Endothelial cell of umbilical vein (primary cell): ENCODE results near the gene CRYGN. TPM values are rescaled to one million over a fixed set of nuclear protein-coding genes. Genes with fewer than 3 reads are reported as not detected.

Experiments
- BruUV-seq: library from RNA; stranded (reverse); fragments of 400-500 nt; replicated peaks from 2 replicates; lab custom pipeline; 2021; lab: Mats Ljungman, UMichigan
- CTCF ChIA-PET: fragments of 300-600, 350-600 bp; sonication (Branson Sonifier 250); formaldehyde crosslinking; loops from one replicate; lab custom pipeline; 2021; ENCODE audit warnings: antibody characterized with exemption, inconsistent platforms; lab: Charles Lee
- POLR2A ChIA-PET: fragments of 300-600, 350-600 bp; sonication (Branson Sonifier 250); formaldehyde crosslinking; loops from one replicate; lab custom pipeline; 2021; ENCODE audit warnings: antibody characterized with exemption, inconsistent platforms; lab: Charles Lee
- DNase-seq: peaks from one replicate; pipeline ENCODE4 v3.0.0-alpha.2; 2011; ENCODE audit warnings: low read depth, low spot score
- FAIRE-seq: peaks from 2 replicates; lab custom pipeline; 2011; peaks lifted over from hg19 to GRCh38; lab: Jason Lieb, UNC
- H2AFZ ChIP-seq: 2 replicates; pipeline ENCODE4 v1.6.0; 2012; ENCODE audit warnings: low read depth, low read length, control low read depth, inconsistent platforms
- H3K27ac ChIP-seq: 2 replicates; pipeline ENCODE4 v1.5.1; 2011; ENCODE audit warnings: low read depth, mild to moderate bottlenecking, control low read depth, low read length, moderate library complexity; ENCODE audit not compliant: insufficient read depth
- H3K27me3 ChIP-seq, 2 experiments: 2 replicates each; pipeline versions ENCODE4 v1.6.0 to v1.6.1; 2011; ENCODE audit warnings: low read length in 2 of 2, mixed read lengths in 1 of 2; ENCODE audit not compliant: control insufficient read depth in 2 of 2, insufficient read depth in 2 of 2
- H3K36me3 ChIP-seq, 2 experiments: 2 replicates in 1 of 2; 3 replicates in 1 of 2; pipeline ENCODE4 v1.5.1; 2011; ENCODE audit warnings: low read length in 2 of 2, mild to moderate bottlenecking in 1 of 2, moderate library complexity in 1 of 2; ENCODE audit not compliant: control insufficient read depth in 2 of 2, insufficient read depth in 2 of 2; ENCODE audit errors: extremely low read depth in 1 of 2
- H3K4me1 ChIP-seq: 3 replicates; pipeline ENCODE4 v1.5.1; 2011; ENCODE audit warnings: mild to moderate bottlenecking, low read length; ENCODE audit not compliant: control insufficient read depth, insufficient read depth; ENCODE audit errors: extremely low read depth
- H3K4me2 ChIP-seq: 2 replicates; pipeline ENCODE4 v1.6.1; 2011; ENCODE audit warnings: low read length, control low read depth, mixed read lengths; ENCODE audit not compliant: insufficient read depth
- H3K4me3 ChIP-seq, 3 experiments: fragments of 200-600 bp in 1 of 3; sonication (generic), shearing (Covaris generic) in 1 of 3; replicated peaks in 1 of 3; 2 replicates each; pipeline ENCODE4 v1.5.1; 2011 to 2016; ENCODE audit warnings: control low read depth in 3 of 3, low read length in 3 of 3, mild to moderate bottlenecking in 2 of 3, inconsistent platforms in 1 of 3, low read depth in 1 of 3, moderate library complexity in 1 of 3; ENCODE audit not compliant: insufficient read depth in 1 of 3
- H3K79me2 ChIP-seq: 2 replicates; pipeline ENCODE4 v1.6.0; 2012; ENCODE audit warnings: low read length, inconsistent platforms; ENCODE audit not compliant: control insufficient read depth, insufficient read depth
- H3K9ac ChIP-seq: replicated peaks from 2 replicates; pipeline ENCODE3; 2011; ENCODE audit warnings: low read length, control low read depth; ENCODE audit not compliant: insufficient read depth; ENCODE audit errors: extremely low read depth
- H3K9me1 ChIP-seq: replicated peaks from 3 replicates; pipeline ENCODE4 v1.6.0; 2011; ENCODE audit warnings: mild to moderate bottlenecking, low read length; ENCODE audit not compliant: control insufficient read depth, insufficient read depth; ENCODE audit errors: extremely low read depth
- H3K9me3 ChIP-seq: replicated peaks from 2 replicates; pipeline ENCODE4 v1.5.1; 2012; ENCODE audit warnings: low read length, inconsistent platforms; ENCODE audit not compliant: control insufficient read depth, insufficient read depth
- H4K20me1 ChIP-seq: replicated peaks from 2 replicates; pipeline ENCODE3; 2011; ENCODE audit warnings: mild to moderate bottlenecking, low read length; ENCODE audit not compliant: control insufficient read depth, insufficient read depth; ENCODE audit errors: extremely low read depth
- EZH2 ChIP-seq: IDR thresholded peaks from 2 replicates; pipeline ENCODE4 v1.6.1; 2012; ENCODE audit warnings: borderline replicate concordance, low read depth, mild to moderate bottlenecking, moderate library complexity, low read length, inconsistent platforms; ENCODE audit not compliant: severe bottlenecking
- FOS ChIP-seq: IDR thresholded peaks from 2 replicates; pipeline ENCODE4 v1.6.1; 2011; ENCODE audit warnings: mild to moderate bottlenecking, low read length, moderate library complexity, borderline replicate concordance; ENCODE audit not compliant: insufficient read depth
- GATA2 ChIP-seq: IDR thresholded peaks from 2 replicates; pipeline ENCODE4 v1.7.0; 2011; ENCODE audit warnings: low read depth, mild to moderate bottlenecking, moderate library complexity, mixed read lengths, low read length; ENCODE audit not compliant: insufficient read length, insufficient read depth
- JUN ChIP-seq: IDR thresholded peaks from 2 replicates; pipeline ENCODE4 v1.6.1; 2011; ENCODE audit warnings: borderline replicate concordance, low read depth; ENCODE audit not compliant: insufficient read length, insufficient read depth
- MYC ChIP-seq: IDR thresholded peaks from one replicate; pipeline ENCODE4 v1.6.1; 2011; ENCODE audit warnings: mild to moderate bottlenecking, low read depth, low read length
- POLR2A ChIP-seq: IDR thresholded peaks from 2 replicates; pipeline ENCODE4 v1.6.1; 2012; ENCODE audit warnings: low read depth, mild to moderate bottlenecking, control low read depth, low read length
- POLR2AphosphoS5 ChIP-seq: IDR thresholded peaks from 2 replicates; pipeline ENCODE4 v1.6.1; 2012; ENCODE audit warnings: low read depth, mild to moderate bottlenecking, control low read depth, low read length, moderate library complexity; ENCODE audit not compliant: insufficient read depth
- dilution Hi-C: fragments of 300-500 bp; cut with MboI; formaldehyde crosslinking; loops from one replicate; pipeline ENCODE4 v1.15.0; 2019; ENCODE audit warnings: low sequenced_read_pairs; ENCODE audit not compliant: extremely low pct_ligation_motif_present
- intact Hi-C: fragments of 100-400 bp; cut with micrococcal nuclease; formaldehyde crosslinking; loops from one replicate; pipeline ENCODE4 v1.10.0; 2022
- polyA plus RNA-seq, 4 experiments: library from polyadenylated mRNA; depleted of rRNA in 3 of 4; stranded (reverse) in 3 of 4; unstranded in 1 of 4; fragments of >200 nt; gene quantifications; 2 replicates each; pipeline versions ENCODE4 v1.2.1 to v1.2.3, GENCODE V29; 2011 to 2012; ENCODE audit warnings: missing spikeins in 1 of 4
- total RNA-seq: library from RNA; stranded (reverse); gene quantifications from 2 replicates; pipeline ENCODE4 v1.2.3, GENCODE V29; 2021
- TF ChIP-seq, protein P1 (sequence below), 2 donors: IDR thresholded peaks; 1 replicate in 1 of 2; 2 replicates in 1 of 2; pipeline ENCODE4 v1.5.1; 2011; ENCODE audit warnings: low read length in 2 of 2, mild to moderate bottlenecking in 2 of 2, moderate library complexity in 2 of 2, control low read depth in 1 of 2, inconsistent platforms in 1 of 2, low read depth in 1 of 2; ENCODE audit not compliant: insufficient read depth in 1 of 2; ENCODE audit errors: extremely low read depth in 1 of 2
- TF ChIP-seq, protein P2 (sequence below): IDR thresholded peaks from 2 replicates; pipeline ENCODE4 v1.6.1; 2011; ENCODE audit not compliant: insufficient read depth, insufficient read length

Gene CRYGN
- total and polyA plus RNA-seq, 2 donors (not counting 3 experiments of a cell fraction or from before 2014, with no cell fraction given) = not detected

DNA sequence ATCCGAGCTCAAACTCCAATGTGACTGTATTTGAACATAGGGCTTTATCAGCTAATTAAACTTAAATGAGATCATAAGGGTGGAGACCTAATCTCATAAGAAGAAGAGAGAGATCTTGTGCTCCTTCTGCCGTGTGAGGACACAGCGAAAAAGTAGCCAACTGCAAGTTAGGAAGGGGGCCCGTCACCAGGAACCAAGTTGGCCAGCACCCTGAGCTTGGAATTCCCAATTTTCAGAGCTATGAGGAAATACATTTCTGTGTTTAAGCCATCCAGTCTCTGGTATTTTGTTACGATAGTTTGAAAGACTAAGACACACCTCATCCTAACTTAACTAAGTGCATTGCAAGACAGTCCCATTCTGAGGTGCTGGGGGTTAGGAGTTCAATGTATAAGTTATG is 16.0 kb downstream of the CRYGN start:
- Histone ChIP-seq H4K20me1 (no peaks in the 10 kb centered on the region), H2AFZ (no peak overlapping the region), H3K9me1 (no peaks in the 10 kb centered on the region), H3K9ac (no peak overlapping the region), H3K4me3 (no peak overlapping the region), H3K79me2 (no peaks in the 10 kb centered on the region), H3K27ac (no peak overlapping the region), H3K27me3 (peaks cover 4 to 6% of the 10 kb centered on the region in 2 experiments), H3K4me1 (no peaks in the 10 kb centered on the region), H3K9me3 (no peaks in the 10 kb centered on the region), H3K4me2 (no peak overlapping the region), H3K36me3 (no peaks in the 10 kb centered on the region)
- no peak for FAIRE-seq
- ChIA-PET POLR2A (no interaction called here), CTCF (interaction anchor here (1.2 kb wide), 1 partner anchor 25 kb away, joined by 5 read pairs; no protein-coding TSS in a partner anchor)
- intact Hi-C loops (no loop called here), dilution Hi-C loops (no loop called here)
- DNase-seq = no peak
- no TSS peak for BruUV-seq
- TF ChIP-seq GATA2 (no peak), EZH2 (no peak), POLR2A (no peak), MYC (no peak), POLR2AphosphoS5 (no peak), JUN (no peak), FOS (no peak)
- TF ChIP-seq, protein P1, sequence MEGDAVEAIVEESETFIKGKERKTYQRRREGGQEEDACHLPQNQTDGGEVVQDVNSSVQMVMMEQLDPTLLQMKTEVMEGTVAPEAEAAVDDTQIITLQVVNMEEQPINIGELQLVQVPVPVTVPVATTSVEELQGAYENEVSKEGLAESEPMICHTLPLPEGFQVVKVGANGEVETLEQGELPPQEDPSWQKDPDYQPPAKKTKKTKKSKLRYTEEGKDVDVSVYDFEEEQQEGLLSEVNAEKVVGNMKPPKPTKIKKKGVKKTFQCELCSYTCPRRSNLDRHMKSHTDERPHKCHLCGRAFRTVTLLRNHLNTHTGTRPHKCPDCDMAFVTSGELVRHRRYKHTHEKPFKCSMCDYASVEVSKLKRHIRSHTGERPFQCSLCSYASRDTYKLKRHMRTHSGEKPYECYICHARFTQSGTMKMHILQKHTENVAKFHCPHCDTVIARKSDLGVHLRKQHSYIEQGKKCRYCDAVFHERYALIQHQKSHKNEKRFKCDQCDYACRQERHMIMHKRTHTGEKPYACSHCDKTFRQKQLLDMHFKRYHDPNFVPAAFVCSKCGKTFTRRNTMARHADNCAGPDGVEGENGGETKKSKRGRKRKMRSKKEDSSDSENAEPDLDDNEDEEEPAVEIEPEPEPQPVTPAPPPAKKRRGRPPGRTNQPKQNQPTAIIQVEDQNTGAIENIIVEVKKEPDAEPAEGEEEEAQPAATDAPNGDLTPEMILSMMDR (IDR thresholded peaks at IDR 0.05; ENCODE audit: extremely low read depth in 1 of 2, insufficient read depth in 1 of 2, low read depth in 1 of 2, low read length in 2 of 2) = no peak
- TF ChIP-seq, protein P2, sequence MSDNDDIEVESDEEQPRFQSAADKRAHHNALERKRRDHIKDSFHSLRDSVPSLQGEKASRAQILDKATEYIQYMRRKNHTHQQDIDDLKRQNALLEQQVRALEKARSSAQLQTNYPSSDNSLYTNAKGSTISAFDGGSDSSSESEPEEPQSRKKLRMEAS = no peak
